WTC11 (cell line): ENCODE measurements around the gene CDIP1. TPM values are rescaled to one million over a fixed set of nuclear protein-coding genes. Genes with fewer than 3 reads are reported as not detected.

Experiments used
- AFF4 ChIP-seq: sonication (generic); formaldehyde crosslinking; IDR thresholded peaks from 2 replicates; pipeline ENCODE4 v1.8.1; 2023; ENCODE audit warnings: mild to moderate bottlenecking, missing genetic modification reagents, borderline replicate concordance
- USF2 ChIP-seq: sonication (generic); formaldehyde crosslinking; IDR thresholded peaks from 2 replicates; pipeline ENCODE4 v1.8.1; 2023; ENCODE audit warnings: mild to moderate bottlenecking, missing genetic modification reagents, moderate library complexity
- total RNA-seq: library from RNA; stranded (reverse); gene quantifications from 3 replicates; pipeline ENCODE4 v1.2.3, GENCODE V29; 2021

CDIP1 gene
- total RNA-seq, 1 experiment from 2014 or later, result 68.9 TPM

DNA sequence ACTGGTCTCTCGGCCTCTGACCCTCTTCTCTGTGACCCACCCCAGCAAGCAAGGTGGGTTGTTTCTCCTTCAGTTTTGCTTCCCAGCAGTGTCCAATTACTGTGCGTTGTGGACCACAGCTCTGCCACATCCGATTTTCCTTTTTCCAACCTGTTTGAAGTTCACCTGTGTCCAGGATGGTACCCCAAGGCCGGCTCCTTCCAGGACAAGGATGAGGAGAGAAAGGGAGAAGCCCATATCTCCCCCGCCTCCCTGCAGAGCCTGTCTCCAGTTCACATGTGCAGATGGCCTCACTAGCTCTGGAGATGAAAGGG lies 77.7 kb downstream of the CDIP1 start (continued):
- TF ChIP-seq AFF4 (CRISPR knock-in tag) (no peak), USF2 (CRISPR knock-in tag) (no peak)

Other genes with a start within 250 kb of the CDIP1 start
- 19.5 to 23.0 TPM (median 20.1 TPM) in 3 replicates for gene GLIS2, start 222.7 kb downstream of the CDIP1 start, total RNA-seq
- 87.2 to 93.7 TPM (median 88.9 TPM) in 3 replicates for gene PAM16, start 187.5 kb downstream of the CDIP1 start, total RNA-seq
- 8.0 to 9.1 TPM (median 8.3 TPM) in 3 replicates for gene VASN, start 166.9 kb downstream of the CDIP1 start, total RNA-seq
- gene CORO7, start 122.2 kb downstream of the CDIP1 start, total RNA-seq, result 36.7 to 45.5 TPM (median 38.6 TPM) in 3 replicates
- 54.8 to 64.1 TPM (median 56.0 TPM) in 3 replicates for gene DNAJA3, start 112.9 kb downstream of the CDIP1 start, total RNA-seq
- gene NMRAL1, start 64.1 kb downstream of the CDIP1 start, total RNA-seq, result 68.1 to 77.6 TPM (median 69.5 TPM) in 3 replicates
- 29.5 to 42.6 TPM (median 31.1 TPM) in 3 replicates for gene HMOX2, start 62.4 kb downstream of the CDIP1 start, total RNA-seq
- 1.3 to 2.1 TPM (median 1.5 TPM) in 3 replicates for gene C16orf96, start 17.6 kb upstream of the CDIP1 start, total RNA-seq
- 56.8 to 59.5 TPM (median 59.0 TPM) in 3 replicates for gene UBALD1, start 76.1 kb upstream of the CDIP1 start, total RNA-seq
- gene MGRN1, start 86.1 kb upstream of the CDIP1 start, total RNA-seq, result 79.4 to 88.8 TPM (median 80.7 TPM) in 3 replicates
- 41.8 to 45.8 TPM (median 42.0 TPM) in 3 replicates for gene NUDT16L1, start 154.8 kb upstream of the CDIP1 start, total RNA-seq
- gene ANKS3, start 195.5 kb upstream of the CDIP1 start, total RNA-seq, result 28.6 to 35.6 TPM (median 31.5 TPM) in 3 replicates
- gene DNAAF8, start 195.8 kb upstream of the CDIP1 start, total RNA-seq, result 0.09 to 0.41 TPM (median 0.14 TPM) in 3 replicates
- gene ZNF500, start 228.4 kb upstream of the CDIP1 start, total RNA-seq, result 14.3 to 19.9 TPM (median 15.5 TPM) in 3 replicates
- gene SEPTIN12, start 249.6 kb upstream of the CDIP1 start, total RNA-seq, result not detected in 3 replicates